ENCODE data around the gene PIP4K2A. TPM values are rescaled to one million over a fixed set of nuclear protein-coding genes. Genes with fewer than 3 reads are reported as not detected.
"Not testable (repeated sequence)": the region's sequence is repeated elsewhere in the genome, so short reads cannot be mapped to it uniquely, and the experiment has no call there.

PIP4K2A gene
- total RNA-seq, 1 donor from 2014 or later, result 44.2 TPM

DNA sequence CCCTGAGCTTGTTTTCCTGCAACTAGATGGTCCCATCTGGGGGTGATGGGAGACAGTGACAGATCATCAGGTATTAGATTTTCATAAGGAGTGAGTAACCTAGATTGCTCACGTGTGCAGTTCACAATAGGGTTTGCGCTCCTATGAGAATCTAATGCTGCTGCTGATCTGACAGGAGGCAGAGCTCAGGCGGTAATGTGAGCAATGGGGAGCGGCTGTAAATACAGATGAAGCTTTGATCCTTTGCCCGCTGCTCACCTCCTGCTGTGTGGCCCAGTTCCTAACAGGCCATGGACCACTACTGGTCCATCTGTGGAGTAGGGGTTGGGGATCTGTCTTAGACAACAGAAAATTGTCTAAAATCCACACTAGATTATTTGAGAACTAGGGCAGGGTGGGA is 22.3 kb downstream of the PIP4K2A start:
- not testable (repeated sequence) for DNase-seq

DNA sequence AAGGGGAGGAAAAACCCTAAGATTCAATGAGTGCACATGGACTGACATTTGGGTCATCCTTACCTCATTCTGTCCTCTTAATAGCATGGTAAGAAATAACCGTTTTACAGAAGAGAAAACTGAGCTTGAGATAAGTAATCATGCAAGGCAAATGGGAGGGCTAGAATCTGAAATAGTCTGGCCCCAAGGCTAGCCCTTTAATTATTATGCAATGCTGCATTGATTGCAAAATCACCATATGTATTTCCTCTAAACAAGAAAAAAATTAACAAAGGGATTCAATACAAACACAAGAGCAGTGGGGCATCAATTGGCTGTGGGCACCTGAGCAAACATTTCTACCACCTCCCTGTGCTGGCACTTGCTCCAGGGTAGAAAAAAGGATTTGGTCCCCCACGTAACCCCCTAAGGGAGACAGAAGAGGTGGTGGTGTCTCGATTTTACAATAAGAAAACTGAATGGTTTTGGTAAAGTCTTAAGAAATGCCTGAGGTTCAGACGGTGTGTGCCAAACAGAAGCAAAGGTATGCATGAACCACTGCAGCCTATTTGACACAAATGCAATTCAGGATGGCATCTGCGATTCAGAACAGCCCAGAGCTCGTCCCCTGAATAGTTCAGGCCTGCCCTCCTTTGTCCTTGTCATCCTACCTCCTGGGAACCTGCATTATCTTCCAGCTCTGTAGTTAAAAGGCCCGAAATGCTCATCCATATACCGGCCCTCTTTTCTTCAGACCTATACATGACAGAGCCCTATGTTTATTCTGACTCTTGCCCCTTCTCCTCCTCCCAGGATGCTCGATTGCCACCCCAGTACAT is 23.6 kb downstream of the PIP4K2A start:
- no peak for DNase-seq

DNA sequence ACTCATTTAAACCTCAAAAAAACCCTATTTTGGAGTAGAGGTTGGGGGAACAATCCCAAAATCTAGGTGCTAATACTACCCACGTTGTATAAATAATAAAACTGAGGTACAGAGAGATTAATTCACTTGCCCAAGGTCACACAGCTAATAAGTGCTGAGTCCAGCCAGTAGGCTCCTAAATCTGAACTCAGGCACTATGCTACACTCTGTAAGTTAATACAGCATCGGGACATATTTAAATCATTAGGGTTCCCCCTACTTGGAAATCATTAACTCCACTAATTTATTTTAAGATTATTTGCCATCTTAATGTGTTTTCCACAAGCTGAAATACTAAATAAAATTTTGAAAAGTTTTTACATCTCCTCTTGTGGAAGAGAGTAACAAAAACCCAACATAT is 24.2 kb downstream of the PIP4K2A start:
- no peak for DNase-seq

DNA sequence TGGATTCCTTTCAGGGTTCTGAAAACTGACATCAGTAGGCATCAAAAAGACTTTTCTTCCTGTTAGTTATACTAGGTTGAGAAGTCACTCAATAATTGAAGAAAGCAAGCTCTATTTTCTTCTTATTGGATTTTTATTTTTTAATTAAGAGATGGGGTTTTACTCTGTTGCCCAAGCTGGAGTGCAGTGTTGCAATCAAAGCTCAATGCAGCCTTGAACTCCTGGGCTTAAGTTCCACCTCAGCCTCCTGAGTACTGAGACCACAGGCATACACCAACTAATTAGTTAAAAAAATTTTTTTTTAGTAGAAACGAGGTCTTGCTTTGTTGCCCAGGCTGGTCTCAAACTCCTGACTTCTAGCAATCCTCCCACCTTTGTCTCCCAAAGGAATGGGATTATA is 28.0 kb downstream of the PIP4K2A start:
- no peak for DNase-seq

- peak; percentile 56 for DNase-seq
These were observed 28.5 kb downstream of the PIP4K2A start for GRCh38 chr10:22685926-22686325.

DNA sequence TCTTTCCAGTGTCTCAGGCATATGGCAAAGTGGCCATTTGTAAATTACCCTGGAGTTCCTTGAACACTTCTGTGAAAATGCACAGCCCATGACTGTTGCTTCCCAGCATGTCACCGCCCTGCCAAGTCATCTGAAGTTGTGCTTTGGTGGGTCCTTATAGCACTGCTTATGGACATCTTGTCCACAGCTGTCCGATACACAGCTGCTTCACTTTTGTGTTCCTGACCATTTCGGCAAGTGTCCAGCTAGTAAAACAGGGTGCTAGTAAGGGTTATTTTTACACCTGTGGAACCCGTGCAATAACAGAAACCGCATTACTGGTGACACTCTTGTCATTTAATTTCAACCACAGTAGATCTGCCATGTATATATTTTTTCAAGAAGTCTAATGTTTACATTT is 29.7 kb downstream of the PIP4K2A start:
- DNase-seq, result no peak

DNA sequence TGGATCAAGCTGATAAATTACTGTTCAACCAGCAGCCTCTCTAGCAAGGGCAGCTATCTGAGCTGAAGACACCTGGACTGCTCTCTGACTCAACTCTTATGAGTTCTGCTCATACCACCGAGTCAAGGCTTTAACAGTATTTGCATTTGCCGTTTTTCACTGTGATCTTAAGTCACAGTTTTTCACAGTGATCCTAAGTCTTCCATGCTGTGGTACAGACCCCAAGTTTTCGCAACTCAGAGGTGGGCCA is 31.3 kb downstream of the PIP4K2A start:
- no peak for DNase-seq

GRCh38 chr10:22682237-22683139 is 31.9 kb downstream of the PIP4K2A start:
- peak; percentile 34 for DNase-seq

GRCh38 chr10:22681783-22682183 is 32.6 kb downstream of the PIP4K2A start:
- peak; percentile 65 for DNase-seq

DNA sequence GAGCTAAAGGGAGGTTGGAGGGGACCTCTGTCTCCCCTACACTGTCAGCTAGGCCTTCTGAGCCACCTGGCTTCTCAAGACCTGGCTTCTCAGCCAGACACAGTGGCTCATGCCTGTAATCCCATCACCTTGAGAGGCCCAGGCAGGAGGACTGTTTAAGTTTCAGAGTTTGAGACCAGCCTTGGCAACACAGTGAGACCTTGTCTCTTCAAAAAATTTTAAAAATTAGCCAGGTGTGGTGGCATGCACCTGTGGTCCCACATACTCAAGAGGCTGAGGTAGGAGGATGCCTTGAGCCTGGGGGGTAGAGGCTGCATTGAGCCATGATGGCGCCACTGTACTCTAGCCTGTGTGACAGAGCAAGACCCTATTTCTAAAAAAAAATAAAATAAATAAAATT is 33.1 kb downstream of the PIP4K2A start:
- DNase-seq, result no peak

GRCh38 chr10:22679608-22680007 is 34.8 kb downstream of the PIP4K2A start:
- peak; percentile 67 for DNase-seq

GRCh38 chr10:22677333-22677732 is 37.0 kb downstream of the PIP4K2A start:
- DNase-seq, result no peak

DNA sequence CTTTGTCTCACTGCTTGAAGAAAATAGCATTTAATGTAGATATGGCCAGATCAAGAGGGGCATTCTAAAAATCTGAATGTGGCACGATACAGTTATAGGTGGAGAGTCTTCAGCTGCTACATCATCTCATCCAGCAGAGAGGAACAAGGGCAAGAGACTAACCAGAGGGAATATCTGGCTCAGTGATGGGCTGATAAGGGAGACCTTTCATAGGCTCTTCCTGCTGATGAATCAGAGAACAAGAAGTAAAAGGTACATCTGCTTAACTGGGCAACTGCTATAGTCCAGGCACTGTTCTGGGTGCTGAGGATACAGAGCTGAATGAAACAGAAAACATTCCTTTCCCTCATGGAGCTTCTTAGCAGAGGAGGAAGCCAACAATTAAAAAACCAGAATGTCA is 37.9 kb downstream of the PIP4K2A start:
- DNase-seq, result no peak

- DNase-seq, result no peak
These were observed 39.8 kb downstream of the PIP4K2A start for GRCh38 chr10:22674573-22674930.

- DNase-seq, result no peak
These were observed 40.4 kb downstream of the PIP4K2A start for GRCh38 chr10:22673785-22674572.

DNA sequence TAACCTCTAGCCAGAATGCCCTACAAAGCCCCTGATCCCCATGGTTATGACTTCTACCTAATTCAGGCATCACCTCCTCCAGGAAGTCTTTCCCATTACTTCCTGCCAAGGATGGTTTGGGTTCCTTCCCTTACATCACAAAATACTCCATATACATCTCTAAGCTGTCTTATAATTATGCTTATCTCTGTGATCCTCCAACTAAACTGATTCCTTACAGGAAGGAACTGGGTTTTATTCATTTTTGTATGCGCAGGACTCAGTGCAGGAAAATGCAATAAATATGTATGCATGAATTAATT is 41.3 kb downstream of the PIP4K2A start:
- no peak for DNase-seq

DNA sequence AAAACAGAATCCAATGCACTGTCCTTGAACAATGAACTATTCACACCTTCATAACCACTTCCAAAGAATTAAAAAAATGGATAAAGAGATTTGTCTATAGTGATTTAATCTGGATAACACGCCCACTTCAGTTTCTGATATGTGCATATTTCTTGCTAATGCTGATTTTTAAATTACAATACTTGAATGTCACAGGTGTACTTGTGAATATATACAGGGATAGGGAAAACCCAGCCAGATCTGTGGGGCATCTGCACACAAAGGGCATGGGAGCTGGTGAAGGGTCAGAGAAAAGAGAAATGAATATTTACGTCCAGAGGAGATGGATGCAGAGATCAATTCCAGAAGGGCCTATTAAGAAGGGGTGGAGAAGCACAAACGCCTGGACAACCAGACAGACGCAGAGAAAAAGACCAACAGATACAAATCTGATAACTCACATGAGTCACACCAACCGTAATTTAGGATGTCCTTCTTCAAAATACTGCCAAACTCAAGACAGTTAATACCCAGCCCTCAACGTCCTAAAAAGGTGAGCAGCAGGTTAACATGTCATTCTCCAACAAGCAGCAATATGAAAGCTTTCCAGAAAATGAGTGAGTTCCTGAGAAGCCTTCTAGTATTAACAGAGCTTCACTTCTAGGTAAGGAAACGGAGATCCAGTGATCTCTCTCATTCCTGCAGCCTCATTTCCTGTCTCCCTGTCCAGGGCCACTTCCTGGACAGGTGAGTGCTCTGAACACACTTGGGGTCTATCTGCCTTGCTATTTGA is 41.9 kb downstream of the PIP4K2A start:
- no peak for DNase-seq

DNA sequence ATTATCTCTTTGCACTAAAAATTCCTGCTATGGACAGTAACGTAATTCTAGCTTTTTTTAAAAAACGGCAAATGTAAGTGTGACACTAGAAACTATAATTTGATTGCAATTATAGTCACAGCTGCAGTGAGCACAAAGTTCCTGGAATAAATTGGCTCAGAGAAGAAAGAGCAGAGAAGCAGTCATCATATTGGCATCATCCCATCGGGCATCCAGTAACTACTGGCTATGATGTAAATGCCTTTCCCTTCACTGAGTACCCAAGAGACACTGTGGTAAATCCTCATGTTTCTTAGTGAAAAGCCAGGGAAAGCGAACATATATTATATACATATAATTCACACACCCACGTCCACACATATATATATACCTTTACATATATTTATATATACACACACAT is 43.6 kb downstream of the PIP4K2A start:
- DNase-seq, result no peak

DNA sequence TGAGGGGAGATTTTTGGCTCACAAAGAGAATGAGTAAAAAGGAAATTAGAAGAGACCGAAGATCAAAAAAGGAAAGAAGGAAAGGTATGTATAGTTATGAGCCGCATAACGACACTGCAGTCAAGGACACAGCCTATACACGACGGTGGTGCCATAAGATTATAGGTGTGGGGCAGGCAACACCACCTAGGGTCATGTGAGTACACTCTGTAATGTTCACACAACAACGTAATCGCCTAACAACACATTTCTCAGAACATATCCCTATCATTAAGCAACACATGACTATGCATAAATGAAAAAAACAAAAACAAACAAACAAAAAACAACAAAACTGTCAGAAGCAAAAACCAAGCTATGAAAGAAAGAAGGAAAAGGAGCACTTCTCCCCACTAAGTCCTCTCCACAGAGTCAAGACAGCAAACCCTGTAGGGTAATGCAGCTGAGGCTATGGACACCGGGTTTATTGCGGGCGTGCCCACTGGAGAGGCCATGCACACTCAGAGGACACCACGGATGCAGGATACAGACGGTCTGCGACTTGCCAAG is 45.1 kb downstream of the PIP4K2A start:
- no peak for DNase-seq

DNA sequence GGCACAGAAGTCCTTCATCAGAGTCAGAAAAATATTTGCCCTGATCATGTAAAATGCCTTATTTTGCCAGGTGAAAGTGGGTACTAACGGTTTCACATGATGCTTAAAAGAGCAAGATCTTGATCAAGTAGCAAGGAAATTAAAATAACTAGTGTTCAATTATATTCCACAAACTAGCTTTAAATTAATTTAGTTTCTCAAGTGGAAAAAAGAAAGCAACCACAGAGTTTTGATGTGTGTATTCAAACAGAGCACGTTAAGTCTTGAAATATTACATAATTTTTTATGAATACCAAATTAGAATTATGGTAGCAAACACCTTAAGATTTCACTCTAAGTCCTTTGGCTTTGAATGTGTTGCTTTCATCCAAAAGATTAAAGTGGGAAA is 47.3 kb downstream of the PIP4K2A start:
- no peak for DNase-seq

- DNase-seq, result no peak
These were observed 47.9 kb downstream of the PIP4K2A start for GRCh38 chr10:22666287-22667092.

DNA sequence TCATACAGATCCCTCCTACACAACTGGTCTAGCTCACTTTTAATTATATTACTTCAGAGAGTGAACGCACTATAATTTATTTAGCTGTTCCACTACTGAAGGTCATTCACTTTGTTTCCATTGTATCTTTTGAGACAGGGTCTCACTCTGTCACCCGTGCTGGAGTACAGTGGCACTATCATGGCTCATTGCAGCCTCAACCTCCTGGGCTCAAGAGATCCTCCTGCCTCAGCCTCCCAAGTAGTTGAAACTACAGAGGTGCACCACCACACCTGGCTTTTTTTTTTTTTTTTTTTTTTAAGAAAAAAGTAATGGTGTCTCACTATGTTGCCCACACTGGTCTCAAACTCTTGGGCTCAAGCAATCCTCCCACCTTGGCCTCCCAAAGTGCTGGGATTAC is 49.0 kb downstream of the PIP4K2A start:
- DNase-seq, result no peak

Data from dermis blood vessel endothelial cell (primary cell).